ENCODE results near the gene SLC8A3.
A peak's percentile ranks its signal among the peaks of the same experiment; 100 is the strongest.

SLC8A3 gene

GRCh38 chr14:70188322-70188658 is 461 bp downstream of the SLC8A3 start:
- H3K4me1 Mint-ChIP-seq, result peaks cover 28% of the 10 kb centered on the region
- ATAC-seq, result peak; percentile 49
- no peaks in the 10 kb centered on the region for H3K9me3 Mint-ChIP-seq
- no peaks in the 10 kb centered on the region for H3K36me3 Mint-ChIP-seq
- H3K27ac Mint-ChIP-seq, result no peak overlapping the region
- peaks cover 55% of the 10 kb centered on the region for H3K27me3 Mint-ChIP-seq
- peak overlapping the region; percentile 81 for H3K4me3 Mint-ChIP-seq

DNA sequence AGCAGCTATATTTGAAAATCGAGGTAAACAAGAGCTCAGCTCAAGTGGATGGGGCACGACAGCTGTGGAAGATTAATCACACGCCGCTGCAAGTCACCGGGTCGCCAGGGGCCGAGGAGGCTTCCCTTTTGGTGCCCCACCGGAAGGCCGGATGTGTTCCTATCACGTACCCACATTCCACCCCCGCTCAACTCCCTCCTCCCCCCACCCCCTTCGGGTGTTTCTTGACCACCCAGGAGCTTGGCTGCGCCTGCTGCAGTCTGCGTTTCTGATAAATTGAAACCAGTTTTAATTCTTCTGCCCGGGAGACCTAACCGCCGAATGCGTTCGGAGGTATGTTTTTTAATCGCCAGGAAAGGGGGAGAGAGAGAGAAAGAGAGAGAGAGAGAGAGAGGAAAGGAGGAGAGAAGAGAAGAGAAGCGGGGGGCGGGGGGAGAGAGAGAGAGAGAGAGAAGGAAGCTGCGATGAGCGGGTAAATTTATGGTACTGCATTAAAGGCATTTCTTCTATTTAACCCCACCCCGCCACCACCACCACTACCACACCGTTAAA is 1.8 kb downstream of the SLC8A3 start:
- Mint-ChIP-seq H3K4me1 (peaks cover 28% of the 10 kb centered on the region), H3K27ac (peak overlapping the region; percentile 73), H3K36me3 (no peaks in the 10 kb centered on the region), H3K4me3 (peak overlapping the region; percentile 81), H3K9me3 (no peaks in the 10 kb centered on the region), H3K27me3 (peaks cover 49% of the 10 kb centered on the region)
- ATAC-seq, result no peak

- H3K9me3 Mint-ChIP-seq, result no peaks in the 10 kb centered on the region
- peaks cover 19% of the 10 kb centered on the region for H3K27me3 Mint-ChIP-seq
- H3K4me3 Mint-ChIP-seq, result no peak overlapping the region
- ATAC-seq, result peak; percentile 69
- peaks cover 20% of the 10 kb centered on the region for H3K4me1 Mint-ChIP-seq
- H3K36me3 Mint-ChIP-seq, result no peaks in the 10 kb centered on the region
- no peak overlapping the region for H3K27ac Mint-ChIP-seq
Observed at GRCh38 chr14:70183991-70184390, 4.8 kb downstream of the SLC8A3 start.

DNA sequence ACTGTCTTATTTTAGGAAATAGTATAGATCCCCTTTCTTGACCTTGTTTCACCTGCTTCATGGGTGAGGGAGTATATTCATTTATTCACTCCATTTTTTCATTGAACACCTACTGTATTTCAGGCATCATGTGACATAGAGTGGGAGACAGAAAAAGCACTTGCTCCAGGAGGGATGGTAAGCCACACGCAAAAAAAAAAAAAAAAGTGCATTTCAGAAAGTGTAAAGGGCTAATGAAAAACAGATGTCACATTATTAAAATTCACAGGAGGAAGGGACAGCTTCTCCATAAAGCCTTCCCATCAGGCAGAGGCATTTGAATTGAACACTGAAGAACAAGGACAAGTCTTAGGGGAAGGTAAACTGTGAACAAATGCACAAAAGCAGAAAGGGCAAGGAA is 7.5 kb downstream of the SLC8A3 start:
- no peak for ATAC-seq
- Mint-ChIP-seq H3K27ac (no peak overlapping the region), H3K27me3 (no peaks in the 10 kb centered on the region), H3K9me3 (no peaks in the 10 kb centered on the region), H3K36me3 (no peaks in the 10 kb centered on the region), H3K4me1 (no peaks in the 10 kb centered on the region), H3K4me3 (no peak overlapping the region)

DNA sequence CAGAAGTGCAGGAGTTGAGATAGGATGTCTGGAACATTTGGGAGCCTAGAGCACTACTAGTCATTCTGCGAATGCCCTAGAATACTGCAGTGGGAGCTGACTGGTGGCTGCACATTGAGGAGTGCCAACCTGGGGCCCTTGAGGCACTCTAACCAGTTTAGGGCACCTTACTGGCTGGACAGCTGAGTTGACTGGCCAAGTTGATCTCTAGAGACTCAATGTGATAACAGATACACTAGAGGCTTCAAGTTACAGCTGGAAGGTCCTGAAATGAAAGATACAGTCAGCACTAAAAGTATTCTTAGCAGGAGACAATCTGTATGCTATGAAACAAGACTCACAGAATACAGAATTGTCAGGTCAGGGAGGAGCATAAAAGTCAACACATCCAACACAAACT is 8.0 kb downstream of the SLC8A3 start:
- Mint-ChIP-seq H3K36me3 (no peaks in the 10 kb centered on the region), H3K27me3 (no peaks in the 10 kb centered on the region), H3K4me1 (no peaks in the 10 kb centered on the region), H3K27ac (no peak overlapping the region), H3K4me3 (no peak overlapping the region), H3K9me3 (no peaks in the 10 kb centered on the region)
- no peak for ATAC-seq

DNA sequence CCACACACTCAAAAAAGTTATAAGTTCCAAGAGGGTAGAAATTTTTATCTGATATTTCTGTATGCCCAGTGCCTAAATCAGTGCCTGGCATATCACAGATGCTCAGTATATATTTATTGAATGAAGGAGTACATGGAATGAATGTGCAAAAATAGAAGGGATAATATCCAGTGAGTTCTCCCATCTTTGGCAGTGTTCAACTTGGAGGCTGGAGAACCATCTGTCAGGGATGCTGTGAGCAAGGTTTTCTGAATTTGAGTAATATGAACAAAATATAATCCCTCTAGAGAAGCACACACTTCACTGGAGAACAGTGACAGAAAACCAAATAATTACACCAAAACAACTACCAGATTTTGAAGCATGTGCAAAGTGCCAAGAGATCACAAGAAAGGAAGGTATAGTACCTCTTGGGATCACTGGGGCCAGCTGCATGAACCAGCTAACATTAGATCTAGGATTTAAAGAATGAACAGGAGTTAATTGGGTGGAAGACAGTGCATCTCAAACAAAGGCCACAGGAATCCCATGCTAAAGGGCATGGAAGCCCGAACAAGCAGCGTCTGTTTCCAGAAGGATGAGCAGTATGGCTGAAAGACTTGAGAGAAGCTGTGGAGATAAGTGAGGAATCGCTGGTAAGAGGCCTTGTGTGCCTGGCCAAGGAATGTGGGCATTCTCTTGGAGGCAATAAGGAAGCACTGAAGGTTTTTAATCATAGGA is 11.5 kb downstream of the SLC8A3 start:
- no peaks in the 10 kb centered on the region for H3K9me3 Mint-ChIP-seq
- no peaks in the 10 kb centered on the region for H3K27me3 Mint-ChIP-seq
- H3K4me1 Mint-ChIP-seq, result no peaks in the 10 kb centered on the region
- no peak overlapping the region for H3K27ac Mint-ChIP-seq
- H3K4me3 Mint-ChIP-seq, result no peak overlapping the region
- ATAC-seq, result no peak
- no peaks in the 10 kb centered on the region for H3K36me3 Mint-ChIP-seq

DNA sequence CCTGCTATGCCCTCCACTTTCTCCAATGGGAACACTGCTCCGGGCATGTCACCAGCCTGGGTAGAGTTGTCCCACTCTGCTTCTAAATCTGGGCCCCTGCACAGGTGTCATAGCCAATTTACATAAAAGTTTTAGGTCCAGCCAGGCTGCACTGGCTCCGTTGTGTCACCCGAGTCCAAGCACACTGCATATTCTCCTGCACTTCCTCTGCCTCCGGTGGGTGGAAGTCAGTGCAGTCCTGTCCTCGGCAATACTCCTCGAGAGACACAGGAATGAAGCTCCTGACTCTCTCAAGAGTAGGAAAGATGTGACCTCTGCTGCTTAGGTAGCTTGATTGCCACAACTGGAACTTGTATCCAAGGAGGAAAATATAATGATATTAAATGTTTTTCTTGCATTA is 15.2 kb downstream of the SLC8A3 start:
- peaks cover 2% of the 10 kb centered on the region for H3K9me3 Mint-ChIP-seq
- H3K36me3 Mint-ChIP-seq, result no peaks in the 10 kb centered on the region
- H3K4me1 Mint-ChIP-seq, result peaks cover 6% of the 10 kb centered on the region
- no peak for ATAC-seq
- H3K4me3 Mint-ChIP-seq, result no peak overlapping the region
- no peaks in the 10 kb centered on the region for H3K27me3 Mint-ChIP-seq
- no peak overlapping the region for H3K27ac Mint-ChIP-seq

- ATAC-seq, result peak; percentile 48
- no peaks in the 10 kb centered on the region for H3K27me3 Mint-ChIP-seq
Observed at GRCh38 chr14:70171726-70172125, 17.0 kb downstream of the SLC8A3 start.

GRCh38 chr14:70170976-70171375 is 17.8 kb downstream of the SLC8A3 start:
- ATAC-seq, result no peak
- H3K27ac Mint-ChIP-seq, result no peak overlapping the region
- H3K9me3 Mint-ChIP-seq, result peaks cover 2% of the 10 kb centered on the region
- no peak overlapping the region for H3K4me3 Mint-ChIP-seq
- H3K27me3 Mint-ChIP-seq, result no peaks in the 10 kb centered on the region
- H3K4me1 Mint-ChIP-seq, result peaks cover 6% of the 10 kb centered on the region
- H3K36me3 Mint-ChIP-seq, result no peaks in the 10 kb centered on the region

More at GRCh38 chr14:70171726-70172125, 17.0 kb downstream of the SLC8A3 start:
- no peak overlapping the region for H3K27ac Mint-ChIP-seq
- peaks cover 6% of the 10 kb centered on the region for H3K4me1 Mint-ChIP-seq
- H3K4me3 Mint-ChIP-seq, result no peak overlapping the region
- H3K9me3 Mint-ChIP-seq, result peaks cover 2% of the 10 kb centered on the region
- H3K36me3 Mint-ChIP-seq, result no peaks in the 10 kb centered on the region

DNA sequence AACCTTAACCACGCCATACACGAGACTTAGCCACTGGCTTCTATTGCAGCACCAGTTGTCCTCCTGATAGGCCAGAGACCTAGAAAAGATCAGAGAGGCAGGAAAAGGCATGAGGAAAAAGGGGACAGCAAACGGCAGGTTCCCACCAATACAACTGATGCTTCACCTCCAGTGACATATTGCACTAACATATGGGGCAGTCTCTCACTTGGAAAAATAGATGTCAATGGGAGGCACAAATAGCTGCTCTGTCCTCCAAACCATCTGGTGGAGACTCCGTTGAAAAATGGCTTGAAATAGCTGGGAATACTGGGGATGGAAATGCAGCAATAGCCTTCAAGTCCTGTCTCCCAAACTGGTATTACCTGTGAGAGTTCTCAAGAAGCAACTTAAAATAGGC is 20.3 kb downstream of the SLC8A3 start:
- no peaks in the 10 kb centered on the region for H3K36me3 Mint-ChIP-seq
- H3K27me3 Mint-ChIP-seq, result no peaks in the 10 kb centered on the region
- no peak overlapping the region for H3K27ac Mint-ChIP-seq
- no peak overlapping the region for H3K4me3 Mint-ChIP-seq
- peaks cover 6% of the 10 kb centered on the region for H3K4me1 Mint-ChIP-seq
- no peak for ATAC-seq
- peaks cover 2% of the 10 kb centered on the region for H3K9me3 Mint-ChIP-seq

- Mint-ChIP-seq H3K4me3 (no peak overlapping the region), H3K27ac (no peak overlapping the region), H3K36me3 (no peaks in the 10 kb centered on the region), H3K9me3 (peaks cover 2% of the 10 kb centered on the region), H3K4me1 (peaks cover 4% of the 10 kb centered on the region), H3K27me3 (no peaks in the 10 kb centered on the region)
- ATAC-seq, result no peak
Observed at GRCh38 chr14:70166530-70167203, 22.1 kb downstream of the SLC8A3 start.

GRCh38 chr14:70162358-70162757 is 26.4 kb downstream of the SLC8A3 start:
- Mint-ChIP-seq H3K9me3 (no peaks in the 10 kb centered on the region), H3K4me3 (no peak overlapping the region), H3K27me3 (no peaks in the 10 kb centered on the region), H3K27ac (no peak overlapping the region), H3K4me1 (no peaks in the 10 kb centered on the region), H3K36me3 (no peaks in the 10 kb centered on the region)
- ATAC-seq, result no peak

DNA sequence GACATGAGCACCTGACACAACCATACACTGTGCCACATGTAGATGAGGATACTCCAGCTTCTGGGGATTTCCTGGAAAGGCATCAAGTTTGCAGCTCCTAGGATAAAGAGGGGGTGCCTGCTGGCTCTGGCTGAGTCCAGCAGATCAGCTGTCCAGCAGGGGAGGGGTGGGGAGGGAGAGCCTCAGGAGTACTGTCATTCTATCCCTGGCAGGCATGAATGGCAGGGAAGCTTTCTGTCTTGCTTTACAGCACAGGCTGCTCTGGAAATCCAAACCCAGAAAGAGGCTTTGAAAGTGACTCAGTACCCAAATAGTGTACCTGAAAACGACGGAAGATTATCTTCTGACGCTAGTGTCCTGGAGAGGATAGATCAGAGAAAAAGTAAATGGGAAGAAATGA is 32.2 kb downstream of the SLC8A3 start:
- no peaks in the 10 kb centered on the region for H3K36me3 Mint-ChIP-seq
- no peaks in the 10 kb centered on the region for H3K4me1 Mint-ChIP-seq
- no peak overlapping the region for H3K4me3 Mint-ChIP-seq
- ATAC-seq, result no peak
- no peaks in the 10 kb centered on the region for H3K9me3 Mint-ChIP-seq
- no peak overlapping the region for H3K27ac Mint-ChIP-seq
- peaks cover 15% of the 10 kb centered on the region for H3K27me3 Mint-ChIP-seq

GRCh38 chr14:70152704-70153103 is 36.0 kb downstream of the SLC8A3 start:
- Mint-ChIP-seq H3K9me3 (no peaks in the 10 kb centered on the region), H3K4me3 (no peak overlapping the region), H3K27ac (no peak overlapping the region), H3K4me1 (peaks cover 6% of the 10 kb centered on the region), H3K36me3 (no peaks in the 10 kb centered on the region), H3K27me3 (peaks cover 24% of the 10 kb centered on the region)
- peak; percentile 7 for ATAC-seq

DNA sequence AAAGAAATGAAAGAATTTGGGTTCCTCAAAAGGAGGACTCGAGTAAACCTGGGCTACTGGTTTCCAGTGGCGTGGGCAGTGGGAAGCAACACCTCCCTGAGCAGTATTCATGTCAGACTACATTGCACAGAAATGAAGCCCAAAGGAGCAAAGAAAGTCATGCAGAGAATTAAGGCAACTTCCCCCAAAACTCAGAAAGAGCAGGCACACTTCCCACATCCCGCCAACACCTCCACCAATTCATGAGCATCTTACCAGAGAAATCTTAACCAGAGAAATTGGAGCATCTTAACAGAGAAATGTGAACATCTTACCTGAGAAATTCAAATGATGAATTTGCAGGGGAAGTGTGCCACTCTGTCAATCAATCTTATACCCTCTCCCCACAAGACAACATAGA is 36.7 kb downstream of the SLC8A3 start:
- H3K9me3 Mint-ChIP-seq, result no peaks in the 10 kb centered on the region
- H3K4me3 Mint-ChIP-seq, result no peak overlapping the region
- H3K4me1 Mint-ChIP-seq, result peaks cover 6% of the 10 kb centered on the region
- ATAC-seq, result no peak
- peaks cover 24% of the 10 kb centered on the region for H3K27me3 Mint-ChIP-seq
- H3K27ac Mint-ChIP-seq, result no peak overlapping the region
- no peaks in the 10 kb centered on the region for H3K36me3 Mint-ChIP-seq

DNA sequence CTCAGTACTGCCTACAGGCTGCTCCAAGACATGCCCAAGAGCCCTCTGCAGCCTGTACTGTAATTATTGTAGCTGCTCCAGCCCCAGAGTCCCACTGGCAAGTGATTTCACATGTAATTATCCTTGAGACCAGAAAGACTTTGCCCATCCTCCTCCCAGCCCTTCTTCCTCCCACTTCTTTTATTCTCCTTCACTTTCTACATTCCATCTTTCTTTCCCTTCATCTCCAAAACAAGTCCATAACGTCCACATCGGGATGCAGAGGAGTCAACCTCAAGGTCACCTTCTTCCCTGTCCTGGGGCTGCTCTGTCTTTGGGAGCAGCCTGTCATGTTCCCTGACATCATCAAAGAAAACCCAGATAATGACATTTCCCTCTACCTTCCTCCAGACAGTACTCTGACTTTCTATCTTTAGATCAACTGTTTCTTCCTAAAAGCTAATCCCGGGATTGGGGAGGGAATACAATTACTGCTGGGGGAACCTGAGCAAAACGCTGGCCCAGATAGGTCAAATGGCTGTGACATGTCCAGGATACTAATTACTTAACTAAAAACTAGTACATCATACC is 39.1 kb downstream of the SLC8A3 start:
- Mint-ChIP-seq H3K36me3 (no peaks in the 10 kb centered on the region), H3K9me3 (no peaks in the 10 kb centered on the region), H3K27me3 (peaks cover 34% of the 10 kb centered on the region), H3K27ac (no peak overlapping the region), H3K4me1 (peaks cover 6% of the 10 kb centered on the region), H3K4me3 (no peak overlapping the region)
- ATAC-seq, result no peak
